IPS DF 4.7 (cell line): ENCODE results near the gene RFLNA.

Experiments used
- DNase-seq: peaks from one replicate; pipeline ENCODE4 v3.0.0-alpha.2; 2013; ENCODE audit warnings: low spot score; ENCODE audit errors: extremely low read depth

The RFLNA gene

GRCh38 chr12:124336742-124337520, 42.0 kb downstream of the RFLNA start:
- DNase-seq, result no peak

GRCh38 chr12:124337622-124338021, 42.7 kb downstream of the RFLNA start:
- DNase-seq, result no peak

- DNase-seq, result no peak
Observed at GRCh38 chr12:124338448-124338847, 43.6 kb downstream of the RFLNA start.

GRCh38 chr12:124338876-124339603, 44.1 kb downstream of the RFLNA start:
- no peak for DNase-seq

GRCh38 chr12:124340080-124340900, 45.4 kb downstream of the RFLNA start:
- DNase-seq, result no peak

GRCh38 chr12:124341645-124342069, 46.8 kb downstream of the RFLNA start:
- no peak for DNase-seq

GRCh38 chr12:124344022-124344421, 49.1 kb downstream of the RFLNA start:
- no peak for DNase-seq

GRCh38 chr12:124344526-124344925, 49.6 kb downstream of the RFLNA start:
- DNase-seq, result no peak

- no peak for DNase-seq
Observed at GRCh38 chr12:124345795-124346194, 50.9 kb downstream of the RFLNA start.

- DNase-seq, result no peak
Observed at GRCh38 chr12:124346425-124347168, 51.7 kb downstream of the RFLNA start.

- DNase-seq, result no peak
Observed at GRCh38 chr12:124347335-124347734, 52.4 kb downstream of the RFLNA start.

GRCh38 chr12:124347805-124348658, 53.1 kb downstream of the RFLNA start:
- DNase-seq, result no peak

- DNase-seq, result no peak
Observed at GRCh38 chr12:124348659-124349380, 53.9 kb downstream of the RFLNA start.

GRCh38 chr12:124350491-124350890, 55.6 kb downstream of the RFLNA start:
- no peak for DNase-seq

GRCh38 chr12:124351422-124351821, 56.5 kb downstream of the RFLNA start:
- no peak for DNase-seq

GRCh38 chr12:124352257-124352656, 57.4 kb downstream of the RFLNA start:
- no peak for DNase-seq

- DNase-seq, result no peak
Observed at GRCh38 chr12:124352839-124353238, 57.9 kb downstream of the RFLNA start.

GRCh38 chr12:124354400-124354799, 59.5 kb downstream of the RFLNA start:
- no peak for DNase-seq

GRCh38 chr12:124356221-124356620, 61.3 kb downstream of the RFLNA start:
- DNase-seq, result no peak

GRCh38 chr12:124357616-124358015, 62.7 kb downstream of the RFLNA start:
- no peak for DNase-seq
